Heart right ventricle (tissue), 16 donors: ENCODE results near the gene MCCD1. TPM values are rescaled to one million over a fixed set of nuclear protein-coding genes. Genes with fewer than 3 reads are reported as not detected.
"Not testable (repeated sequence)": the region's sequence is repeated elsewhere in the genome, so short reads cannot be mapped to it uniquely, and the experiment has no call there.

Source experiments
- ATAC-seq, 8 donors: fragments of 200-7000 bp; cut with Tn5 transposase; one replicate each; pipeline ENCODE4 v1.9.1; 2020; ENCODE audit warnings: mild to moderate bottlenecking in 8 of 8, moderate library complexity in 8 of 8, moderate number of reproducible peaks in 1 of 8
- DNase-seq, 2 donors: peaks; one replicate each; pipeline ENCODE4 v3.0.0-alpha.2; 2020
- H3K27ac ChIP-seq, 10 donors: fragments of 200-600 bp; sonication (generic) in 2 of 10; one replicate each; pipeline versions ENCODE4 v1.5.0 to v1.8.0; 2020 to 2022; ENCODE audit warnings: mild to moderate bottlenecking in 3 of 10
- H3K27me3 ChIP-seq, 7 donors: fragments of 200-600 bp; one replicate each; pipeline ENCODE4 v1.8.0; 2021 to 2022; ENCODE audit warnings: mild to moderate bottlenecking in 2 of 7
- H3K36me3 ChIP-seq, 9 donors: fragments of 200-600 bp; sonication (generic) in 1 of 9; one replicate each; pipeline versions ENCODE4 v1.5.0 to v1.8.0; 2020 to 2022; ENCODE audit warnings: mild to moderate bottlenecking in 2 of 9
- H3K4me1 ChIP-seq, 9 donors: fragments of 200-600 bp; sonication (generic) in 1 of 9; one replicate each; pipeline versions ENCODE4 v1.5.0 to v1.8.0; 2020 to 2022; ENCODE audit warnings: mild to moderate bottlenecking in 4 of 9
- H3K4me3 ChIP-seq, 10 donors: fragments of 200-600 bp; sonication (generic) in 2 of 10; one replicate each; pipeline versions ENCODE4 v1.5.0 to v1.8.0; 2020 to 2022; ENCODE audit warnings: mild to moderate bottlenecking in 7 of 10, moderate library complexity in 2 of 10
- H3K9me3 ChIP-seq, 11 donors: fragments of 200-600 bp in 10 of 11; sonication (generic) in 2 of 11; one replicate each; pipeline versions ENCODE4 v1.5.0 to v1.8.0; 2013 to 2022; ENCODE audit warnings: mild to moderate bottlenecking in 2 of 11, control low read depth in 1 of 11, moderate library complexity in 1 of 11
- CTCF ChIP-seq, 9 donors: fragments of 200-600 bp; sonication (generic) in 2 of 9; IDR thresholded peaks; one replicate each; pipeline versions ENCODE4 v1.5.0 to v1.8.0; 2021 to 2022; ENCODE audit warnings: antibody characterized with exemption in 9 of 9, mild to moderate bottlenecking in 5 of 9, moderate library complexity in 1 of 9
- WGBS, 2 donors: extraction: QIAGEN DNeasy Blood & Tissue Kit; methylation state at CpG; one replicate each; pipeline ENCODE4 v1.1.7; 2013; ENCODE audit warnings: inconsistent platforms in 1 of 2; 5-methylcytosine and 5-hydroxymethylcytosine counted together
- intact Hi-C, 10 donors: fragments of 100-400 bp; cut with DNase I; formaldehyde crosslinking; loops; one replicate each; pipeline versions ENCODE4 v1.11.1 to v1.14.2; 2022
- polyA plus RNA-seq, 2 donors: library from polyadenylated mRNA; stranded (reverse); fragments of 200-250 nt; gene quantifications; one replicate each; pipeline ENCODE4 v1.2.3, GENCODE V29; 2013
- total RNA-seq, 10 donors: library from RNA; stranded (reverse); fragmentation: NEBNext Ultra II Directional in 3 of 10; extraction: Animal tissue kit (Norgen Biotek cat#: 25700) in 3 of 10; gene quantifications; one replicate each; pipeline versions ENCODE4 v1.2.1 to v1.2.4, GENCODE V29; 2021 to 2023
- donor health status: Arrhythmogenic right ventricular cardiomyopathy.
- donor health status: ischemic (EF 13 %, LVEDD 7.1; RV severe dilation, severe dysfunction).
- donor health status: healthy with polysubstance abuse.
- donor health status: DM: no; HTN: yes; CAD: no.
- donor health status: DM: no; HTN: no; CAD: no.
- donor health status: ischemic (EF 25% LVEDD 6.9; RV normal size, moderate dysfunction).
- donor health status: ischemic (EF 25% LVEDD 5.7; RV mildly dilated, moderate dysfunction).
- donor health status: healthy.
- donor health status: DM: yes; HTN: yes; CAD: no.
- donor health status: Ischemic cardiomyopathy.
- donor health status: ischemic (EF 35%, LVEDD 5.7; RV mildly dilated, moderate dysfunction).
- donor health status: nonischemic (EF 11% LVEDD 7.7; RV severe dilation, severe dysfunction).
- donor health status: DM: yes; HTN: yes; CAD: no.
- donor health status: PGD.
- donor health status: ischemic (EF 29% LVEDD 5.4; RV normal size, mild dysfunction).
- donor health status: nonischemic (EF 23%, LVEDD 6.1; RV moderate dilation, normal function).

The MCCD1 gene
- total and polyA plus RNA-seq, 12 donors: not detected

- H3K36me3 ChIP-seq: no peaks in the 10 kb centered on the region
- no peak overlapping the region for H3K27ac ChIP-seq
- no peaks in the 10 kb centered on the region for H3K27me3 ChIP-seq
- no peak for TF ChIP-seq CTCF (IDR thresholded peaks at IDR 0.05)
- no peaks in the 10 kb centered on the region for H3K9me3 ChIP-seq
- intact Hi-C loops: no loop called here
- WGBS, 2 donors: 87 to 90% methylated on average over 11 of the region's 11 CpGs
- no peak overlapping the region for H3K4me3 ChIP-seq
- ATAC-seq (no peak), DNase-seq (no peak)
- H3K4me1 ChIP-seq: peaks cover 0 to 10% (median 0%) of the 10 kb centered on the region in 9 donors
These were observed 48.2 kb upstream of the MCCD1 start for GRCh38 chr6:31480574-31480973.

DNA sequence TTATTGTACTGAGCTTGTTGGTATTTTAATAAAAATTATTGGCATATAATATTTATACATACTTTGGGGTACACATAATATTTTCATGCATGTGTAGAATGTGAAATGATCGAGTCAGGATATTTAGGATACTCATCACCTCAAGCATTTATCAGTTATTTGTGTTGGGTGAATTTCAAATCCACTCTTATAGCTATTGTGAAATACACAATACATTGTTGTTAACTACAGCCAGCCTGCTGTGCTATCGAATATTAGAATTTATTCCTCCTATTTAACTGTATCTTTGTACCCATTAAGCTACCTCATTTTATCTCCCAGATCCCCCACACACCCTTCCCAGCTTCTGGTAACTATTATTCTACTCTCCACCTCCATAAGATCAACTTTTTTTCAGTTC lies 45.4 kb upstream of the MCCD1 start:
- Histone ChIP-seq H3K27me3 (no peaks in the 10 kb centered on the region), H3K4me3 (no peak overlapping the region), H3K36me3 (no peaks in the 10 kb centered on the region), H3K9me3 (no peaks in the 10 kb centered on the region), H3K4me1 (no peaks in the 10 kb centered on the region), H3K27ac (no peak overlapping the region)
- intact Hi-C loops: no loop called here
- DNase-seq (no peak), ATAC-seq (no peak)
- WGBS, 2 donors: 72 to 81% methylated on average over 2 of the region's 2 CpGs
- no peak for TF ChIP-seq CTCF (IDR thresholded peaks at IDR 0.05)

- DNase-seq: no peak
- no peak for ATAC-seq
- intact Hi-C loops: loop anchor here in 2 of 10 donors (2.0 kb wide), 1 partner anchor 98 kb away; no protein-coding TSS in a partner anchor
- TF ChIP-seq CTCF (IDR thresholded peaks at IDR 0.05): no peak
- Histone ChIP-seq H3K4me3 (no peak overlapping the region), H3K27ac (no peak overlapping the region), H3K27me3 (peaks cover 0 to under 1% (median 0%) of the 10 kb centered on the region in 7 donors), H3K4me1 (no peaks in the 10 kb centered on the region), H3K9me3 (no peaks in the 10 kb centered on the region), H3K36me3 (no peaks in the 10 kb centered on the region)
- 70 to 93% methylated on average over 1 of the region's 1 CpG for WGBS, 2 donors
These were observed 43.7 kb upstream of the MCCD1 start for GRCh38 chr6:31485055-31485454.

GRCh38 chr6:31486065-31486837 lies 42.5 kb upstream of the MCCD1 start:
- ATAC-seq: peak in 7 of 8 donors; percentile 42 to 74 (median 63)
- H3K36me3 ChIP-seq, intact Hi-C loops: not testable (repeated sequence)

GRCh38 chr6:31487674-31488073 lies 41.1 kb upstream of the MCCD1 start:
- H3K4me3 ChIP-seq, H3K9me3 ChIP-seq, H3K4me1 ChIP-seq, H3K27ac ChIP-seq, DNase-seq, intact Hi-C loops, H3K36me3 ChIP-seq, ATAC-seq: not testable (repeated sequence)
- H3K27me3 ChIP-seq: peaks cover 0 to 13% (median 0%) of the 10 kb centered on the region in 7 donors
- WGBS, 2 donors: 84 to 85% methylated on average over 6 of the region's 6 CpGs

More at GRCh38 chr6:31486065-31486837, 42.5 kb upstream of the MCCD1 start:
- no CpG with 5 or more reads among the region's 9 CpGs for WGBS, 2 donors
- not testable (repeated sequence) for H3K27me3 ChIP-seq, H3K9me3 ChIP-seq, H3K4me3 ChIP-seq, H3K27ac ChIP-seq, H3K4me1 ChIP-seq, DNase-seq
